Glomerular visceral epithelial cell (primary cell): ENCODE results near the gene TSPAN13.

ENCODE experiments used
- DNase-seq: peaks from one replicate; pipeline ENCODE4 v3.0.0-alpha.2; 2016; ENCODE audit errors: extremely low spot score

The TSPAN13 gene

DNA sequence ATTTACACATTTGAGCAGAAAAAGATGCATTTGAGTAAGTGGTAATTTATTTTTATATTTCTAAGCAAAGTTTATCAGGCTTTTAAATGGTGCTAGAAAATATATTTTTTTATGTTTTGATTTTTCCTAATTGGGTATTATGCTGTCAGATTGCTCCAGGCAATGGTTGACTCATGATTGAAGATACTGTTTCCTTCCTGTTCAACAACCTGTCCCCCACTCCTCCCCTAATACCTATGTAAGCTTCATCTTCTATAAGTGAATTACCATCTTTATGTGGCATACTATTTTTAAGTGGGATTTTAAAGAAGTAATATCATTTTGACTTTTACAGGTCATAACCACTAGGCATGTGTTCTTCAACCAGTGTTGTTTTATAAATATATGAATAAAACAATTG, 21.4 kb downstream of the TSPAN13 start:
- DNase-seq: no peak

DNA sequence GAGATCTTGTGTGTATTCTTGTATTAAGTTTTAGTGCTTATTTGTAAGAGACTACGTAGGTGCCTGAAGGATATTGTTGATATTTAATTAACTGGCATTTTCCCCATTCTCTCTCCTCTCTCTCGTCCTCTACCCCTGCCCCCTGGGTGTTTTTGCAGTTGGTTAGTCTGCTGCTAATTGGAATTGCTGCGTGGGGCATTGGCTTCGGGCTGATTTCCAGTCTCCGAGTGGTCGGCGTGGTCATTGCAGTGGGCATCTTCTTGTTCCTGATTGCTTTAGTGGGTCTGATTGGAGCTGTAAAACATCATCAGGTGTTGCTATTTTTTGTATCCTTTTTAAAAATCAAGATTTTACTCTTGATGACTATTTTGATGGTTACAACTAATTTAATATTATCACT, 22.5 kb downstream of the TSPAN13 start:
- DNase-seq: no peak

DNA sequence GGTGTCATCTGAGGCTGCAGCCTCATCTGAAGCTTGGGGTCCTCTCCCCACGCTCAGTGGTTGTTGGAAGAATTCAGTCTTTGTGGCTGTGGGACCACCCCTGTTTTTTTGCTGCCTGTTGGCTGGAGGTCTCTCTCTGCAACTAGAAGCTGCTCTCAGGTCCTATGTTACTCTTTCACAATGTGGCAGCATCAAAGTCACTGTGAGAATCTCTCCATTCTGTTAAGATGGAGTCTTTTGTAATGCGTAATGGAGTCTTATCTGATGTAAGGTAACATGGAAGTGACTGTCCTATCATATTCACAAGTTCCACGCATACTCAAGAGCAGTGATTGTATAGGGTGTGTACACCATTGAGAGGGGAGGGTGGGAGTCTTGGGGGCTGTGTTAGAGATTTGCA, 24.9 kb downstream of the TSPAN13 start:
- DNase-seq: no peak

DNA sequence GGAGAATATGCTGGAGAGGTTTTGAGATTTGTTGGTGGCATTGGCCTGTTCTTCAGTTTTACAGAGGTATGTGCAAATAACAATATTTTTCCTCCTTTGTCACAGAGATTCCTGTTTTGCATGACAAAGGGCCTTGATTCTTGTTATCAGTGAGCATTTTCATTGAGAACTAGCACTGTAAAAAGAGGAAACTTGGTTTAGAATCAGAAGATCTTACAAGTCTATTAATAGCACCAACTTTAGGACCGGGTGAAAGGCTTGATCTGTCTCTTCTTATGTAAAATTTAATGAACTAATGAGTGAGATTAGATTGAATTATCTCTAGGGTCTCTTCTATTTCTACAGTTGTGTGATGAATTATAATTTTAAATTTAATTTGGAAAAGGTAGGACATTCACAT, 25.5 kb downstream of the TSPAN13 start:
- no peak for DNase-seq

DNA sequence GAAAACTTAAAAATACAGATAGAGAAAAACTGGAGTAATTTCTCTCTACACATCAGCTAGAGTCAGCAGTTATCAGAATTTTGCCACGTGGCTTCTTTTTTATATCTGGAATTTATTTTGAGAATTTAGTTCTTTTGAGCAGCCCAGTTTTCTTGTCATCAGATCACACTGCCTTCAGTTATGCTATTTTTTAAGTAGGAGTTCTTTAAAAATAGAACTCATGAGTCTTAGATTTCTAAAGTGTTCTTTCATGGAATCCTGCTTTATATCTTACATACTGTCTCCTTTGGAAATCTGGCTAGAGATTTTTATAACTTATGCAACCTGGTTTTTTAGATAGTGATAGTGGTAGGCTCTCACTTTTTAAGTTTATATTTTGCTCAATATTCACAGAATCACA, 27.0 kb downstream of the TSPAN13 start:
- DNase-seq: no peak

DNA sequence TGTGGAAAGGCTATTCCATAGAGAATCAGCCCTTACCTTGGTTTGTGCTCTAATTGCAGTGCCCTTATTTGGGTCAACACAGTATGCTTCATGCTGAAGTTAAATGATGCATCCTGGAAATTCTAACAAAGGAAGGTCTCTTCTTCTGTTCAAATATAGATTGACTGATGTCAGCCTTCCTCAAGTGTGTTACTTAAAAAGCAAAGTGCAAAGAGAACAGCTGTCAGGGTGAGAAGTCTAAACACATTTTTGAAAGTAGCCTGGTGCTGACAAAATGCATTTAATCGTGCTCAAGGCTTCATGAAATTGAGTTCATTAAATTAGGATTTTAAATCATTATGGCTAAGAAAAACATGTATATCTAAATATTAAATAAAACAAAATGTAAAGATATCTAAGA, 31.8 kb downstream of the TSPAN13 start:
- DNase-seq: no peak

DNA sequence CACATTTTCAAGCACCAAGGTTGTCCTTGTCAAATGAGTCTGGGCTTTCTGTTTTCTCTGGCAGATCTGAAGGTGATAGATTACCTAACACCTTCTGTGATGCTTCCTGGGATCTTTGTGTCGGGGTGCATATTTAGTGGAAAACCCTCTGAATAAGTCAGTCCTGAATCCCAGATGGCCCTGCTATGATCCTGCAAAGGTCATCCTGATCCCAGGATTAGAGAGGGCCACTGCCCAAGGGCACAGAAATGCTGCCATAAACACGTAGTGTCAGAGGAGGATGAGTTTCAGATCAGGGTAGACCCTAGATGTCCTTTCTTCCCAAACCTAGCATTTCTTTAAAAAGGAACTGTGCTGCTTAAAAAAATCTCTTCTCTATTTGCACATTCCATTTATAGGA, 32.3 kb downstream of the TSPAN13 start:
- DNase-seq: no peak

DNA sequence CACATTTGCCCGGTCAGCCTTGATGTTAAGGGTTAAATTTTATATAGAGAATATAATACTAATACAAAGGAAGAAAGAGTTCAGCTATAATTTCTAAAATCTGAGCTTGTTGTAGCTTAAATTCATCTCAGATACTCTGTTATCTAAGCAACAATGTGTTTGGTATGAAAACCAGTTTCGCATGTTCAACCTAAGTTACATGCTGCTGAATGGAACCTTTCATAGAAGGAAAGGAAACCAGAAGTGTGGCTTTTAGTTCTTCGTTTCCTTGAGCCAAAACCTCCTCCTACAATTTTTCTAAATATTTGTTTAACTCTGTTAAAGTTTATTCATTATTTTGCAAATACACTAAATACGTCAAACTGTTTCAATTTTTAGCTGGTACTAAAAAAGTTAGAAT, 32.7 kb downstream of the TSPAN13 start:
- no peak for DNase-seq

DNA sequence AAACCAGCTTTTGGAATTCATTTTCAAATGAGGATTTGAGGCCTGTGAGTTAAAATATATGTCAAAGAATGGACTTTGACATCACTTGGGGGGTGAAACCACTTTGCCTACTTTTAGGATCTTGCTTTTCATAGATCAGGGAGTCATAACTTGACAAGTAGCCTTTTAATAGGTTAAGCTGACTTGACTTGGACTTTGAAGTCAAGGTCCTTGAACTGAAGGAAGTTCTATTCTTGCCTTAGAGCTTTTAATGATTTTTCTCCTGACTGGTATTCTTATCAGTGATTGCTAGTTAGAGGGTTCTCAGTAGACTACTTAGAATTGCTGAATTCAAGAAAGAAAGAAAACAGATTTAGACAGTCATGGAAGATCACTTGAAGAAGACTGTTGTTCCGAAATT, 33.6 kb downstream of the TSPAN13 start:
- DNase-seq: no peak

DNA sequence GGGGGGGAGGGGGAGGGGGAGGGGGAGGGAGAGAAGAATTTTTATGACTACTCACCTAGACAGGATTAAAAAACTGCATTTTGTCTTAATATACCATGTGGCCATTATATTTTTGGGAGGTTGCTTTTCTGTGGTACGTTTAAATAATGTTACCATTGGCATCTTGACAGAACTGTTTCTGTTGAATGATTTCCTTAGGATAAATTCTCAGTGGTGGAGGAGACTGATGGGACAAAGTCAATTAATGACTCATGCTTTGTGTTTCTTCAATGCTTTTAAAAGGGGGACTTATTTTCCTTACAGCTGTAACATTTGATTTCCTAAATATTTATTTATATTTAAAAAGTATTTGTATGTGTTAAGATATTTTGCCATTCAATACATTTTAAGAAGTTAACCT, 37.5 kb downstream of the TSPAN13 start:
- DNase-seq: no peak

DNA sequence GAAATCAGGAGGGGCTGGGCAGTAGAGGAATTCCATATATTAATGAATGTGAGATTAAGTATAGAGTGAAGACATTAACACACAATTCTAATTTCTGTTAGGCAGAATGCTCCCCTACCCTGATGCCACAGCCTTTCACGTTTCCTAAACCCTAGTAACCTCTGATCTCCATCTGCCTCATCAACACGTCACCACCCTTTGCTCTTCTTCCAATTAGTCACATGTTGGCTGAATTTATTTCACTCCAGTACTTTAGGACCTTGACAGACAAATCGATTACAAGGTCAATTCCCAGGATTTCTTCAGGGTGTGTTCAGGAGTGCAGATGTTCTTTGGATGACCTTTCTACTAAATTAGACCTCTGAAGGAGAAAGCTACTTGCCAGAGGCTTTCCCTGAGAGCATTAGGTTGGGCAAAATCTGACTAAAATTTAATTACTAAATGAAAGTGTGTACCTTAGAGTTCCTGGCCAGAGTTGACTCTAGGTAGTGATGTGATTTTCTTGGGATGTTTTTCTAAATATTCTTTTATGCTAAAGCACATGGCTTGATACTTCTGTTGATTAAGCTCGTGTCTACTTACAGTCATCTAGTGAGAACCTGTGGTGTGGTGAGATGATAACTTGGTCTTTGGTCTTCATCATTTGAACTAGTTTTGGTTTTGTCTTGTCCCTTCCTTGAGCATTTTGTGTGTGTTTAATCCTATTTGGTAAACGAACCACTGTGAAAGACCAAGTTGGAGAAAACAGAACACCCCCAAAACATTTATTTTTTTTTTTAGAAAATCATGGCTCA, 38.5 kb downstream of the TSPAN13 start:
- no peak for DNase-seq

DNA sequence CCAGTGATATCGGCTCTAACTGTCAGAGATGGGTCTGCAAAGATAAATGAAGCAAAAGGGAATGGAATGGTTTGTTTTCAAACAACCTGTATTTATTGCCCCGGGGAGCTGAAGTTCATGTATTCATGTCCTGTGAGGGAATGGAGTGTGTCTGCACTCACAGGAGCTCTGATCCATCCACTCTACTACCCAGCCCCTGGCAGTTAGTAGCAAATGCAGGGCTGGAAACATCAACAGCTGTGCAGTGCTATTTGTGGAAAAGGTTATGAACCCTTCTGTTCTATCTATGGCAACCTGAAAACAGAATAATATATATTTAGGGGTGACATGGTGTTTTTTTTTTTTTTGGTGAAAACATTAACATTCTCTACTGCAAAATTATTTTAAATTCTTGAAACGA, 41.4 kb downstream of the TSPAN13 start:
- DNase-seq: no peak

DNA sequence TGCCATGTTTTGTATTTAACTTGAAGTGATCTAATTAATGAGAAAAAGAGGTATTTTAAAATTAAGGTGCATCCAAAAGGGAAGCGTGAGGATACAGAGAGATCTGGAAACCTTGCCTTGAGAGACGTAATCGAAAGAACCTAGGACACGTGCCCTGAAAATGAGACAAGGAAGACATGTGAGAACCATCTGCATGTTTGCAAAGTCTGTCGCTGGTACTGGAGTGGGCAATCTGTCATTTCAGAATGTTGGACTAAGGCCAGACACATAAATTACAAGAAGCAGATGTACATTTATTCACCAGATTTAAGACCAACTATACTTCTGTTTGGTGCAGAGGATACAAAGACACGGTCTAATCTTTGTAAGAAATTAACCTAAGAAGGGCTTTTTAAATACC, 42.1 kb downstream of the TSPAN13 start:
- no peak for DNase-seq

DNA sequence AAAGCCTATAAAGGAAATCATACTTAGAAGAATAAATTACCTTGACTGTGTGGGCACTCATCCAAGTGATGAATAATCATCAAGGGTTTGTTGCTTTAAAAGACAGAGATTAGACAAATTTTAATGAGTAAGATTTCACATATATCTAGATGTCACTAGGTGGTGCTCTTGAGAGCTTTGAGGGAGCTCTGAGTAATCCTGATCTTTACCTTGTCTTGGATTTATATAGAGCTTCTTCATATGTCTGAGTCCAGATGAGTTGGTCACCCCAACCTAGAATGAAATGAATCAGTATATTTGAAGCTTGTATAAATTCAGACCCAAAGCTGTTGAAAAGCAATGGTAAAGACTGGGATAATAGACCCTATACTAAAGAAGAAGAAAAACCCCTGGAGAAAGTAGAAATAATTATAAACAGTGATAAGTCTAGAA, 47.6 kb downstream of the TSPAN13 start:
- DNase-seq: peak; percentile 60

DNA sequence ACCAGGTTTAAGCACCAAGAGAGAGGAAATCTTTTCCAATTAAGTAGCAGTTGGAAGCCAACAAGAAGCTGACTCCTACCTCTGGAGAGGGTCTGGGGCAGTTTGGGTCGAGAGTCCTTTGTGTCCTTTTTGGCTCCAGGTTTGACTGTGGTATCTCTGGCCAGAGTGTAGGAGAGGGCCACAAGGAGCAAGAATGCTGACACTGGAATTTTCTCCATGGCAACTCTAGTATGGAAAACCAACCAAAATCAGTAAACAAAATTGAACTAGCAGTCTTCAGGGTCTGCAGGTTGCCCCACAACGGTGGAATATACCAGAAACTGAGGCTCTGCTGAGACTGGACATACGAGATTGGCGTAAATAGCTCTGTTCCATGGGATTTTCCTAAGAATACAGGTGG, 48.0 kb downstream of the TSPAN13 start:
- no peak for DNase-seq

DNA sequence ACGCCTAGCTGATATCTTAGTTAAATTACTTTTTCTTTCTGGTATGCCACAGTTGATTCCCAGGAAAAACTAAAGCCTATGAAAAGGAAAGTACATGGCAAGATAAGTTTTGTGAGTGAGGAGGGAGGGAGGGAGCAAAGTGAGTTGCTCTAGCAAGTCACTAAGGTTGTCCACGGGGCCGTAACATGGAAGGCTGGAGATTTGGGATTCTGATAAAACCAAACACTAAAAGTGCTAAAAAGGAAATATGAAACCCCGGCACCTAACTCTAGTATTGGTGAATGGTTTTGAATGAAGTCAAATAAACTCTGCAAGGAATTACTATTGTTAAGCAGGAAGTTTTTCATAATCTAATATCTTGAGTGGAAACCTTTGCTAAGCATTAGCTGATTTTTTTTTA, 49.6 kb downstream of the TSPAN13 start:
- no peak for DNase-seq

DNA sequence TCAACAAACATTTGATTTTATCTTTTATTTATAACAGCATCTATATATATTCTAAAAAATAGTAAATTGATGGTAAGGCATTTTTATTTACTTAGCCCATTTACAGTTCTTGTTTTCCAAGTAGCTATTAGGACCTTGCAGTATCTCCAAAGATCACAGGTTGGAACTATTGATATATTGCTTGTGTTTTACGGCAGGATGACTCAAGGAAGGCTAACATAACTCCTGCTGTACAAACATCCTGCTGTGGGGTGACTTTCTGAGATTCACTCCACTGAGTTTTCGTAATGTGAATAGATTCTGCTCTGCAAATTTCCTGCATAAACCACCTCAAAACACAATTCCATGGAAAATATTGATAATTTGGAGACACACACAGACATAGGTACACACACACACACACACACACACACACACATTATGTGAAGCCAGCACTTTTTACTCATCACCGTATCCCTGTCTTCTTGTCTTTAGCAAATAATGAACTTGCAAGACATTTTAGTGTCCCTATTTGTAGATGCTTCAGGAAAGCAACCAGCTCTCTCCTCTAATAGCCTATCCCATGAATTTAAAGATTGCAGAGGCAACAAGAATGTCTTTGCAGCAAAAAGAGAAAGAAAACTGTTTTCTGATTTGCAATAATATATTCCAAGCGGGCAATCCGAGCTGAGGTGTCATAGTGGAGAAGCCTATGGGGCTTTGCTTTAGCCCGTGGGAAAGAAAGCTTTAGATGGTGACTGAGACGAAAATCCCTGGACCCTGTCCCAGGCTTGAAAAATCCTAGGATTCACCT, 50.5 kb downstream of the TSPAN13 start:
- DNase-seq: no peak

DNA sequence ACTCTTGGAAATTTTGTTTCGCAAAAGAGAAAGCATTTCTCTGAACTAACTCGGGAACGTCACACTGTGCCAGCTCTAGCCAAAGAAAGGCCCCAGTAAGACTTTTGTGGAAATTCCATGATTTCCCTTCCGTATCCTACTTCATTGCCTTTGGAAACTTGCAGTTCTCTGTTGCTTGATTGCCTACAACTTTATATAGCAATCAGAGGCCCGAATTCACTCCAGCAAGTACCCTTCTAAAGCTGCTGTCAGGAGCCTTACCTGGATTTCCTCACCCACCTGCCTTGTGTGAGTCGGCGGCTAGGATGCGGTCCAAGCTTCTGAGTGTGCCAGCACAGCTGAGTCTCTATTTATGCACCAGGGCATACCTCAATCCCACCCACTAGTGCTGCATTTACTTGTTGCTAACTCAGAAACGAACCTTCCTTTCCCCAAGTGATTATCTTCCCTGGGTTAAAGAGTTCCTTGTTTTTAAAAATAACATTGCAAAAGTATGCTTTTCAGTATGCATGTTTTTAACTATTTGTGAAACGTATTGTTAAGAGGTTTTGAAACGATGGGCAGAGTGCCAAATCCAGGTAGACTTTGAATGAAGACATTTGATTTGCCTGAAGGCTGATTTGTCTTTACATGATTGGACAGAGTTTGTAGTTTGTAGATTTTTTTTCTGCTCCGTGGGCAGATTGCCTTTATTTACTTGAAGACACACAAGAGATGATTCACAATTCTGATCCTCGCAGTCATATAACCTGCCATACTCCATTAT, 51.3 kb downstream of the TSPAN13 start, which contains the start of gene AGR2:
Gene AGR2, minus strand, starts transcription at position 326 of the 766 bp plus-strand sequence. CDS start 3,203 bp downstream, outside the sequence.
- DNase-seq: no peak

DNA sequence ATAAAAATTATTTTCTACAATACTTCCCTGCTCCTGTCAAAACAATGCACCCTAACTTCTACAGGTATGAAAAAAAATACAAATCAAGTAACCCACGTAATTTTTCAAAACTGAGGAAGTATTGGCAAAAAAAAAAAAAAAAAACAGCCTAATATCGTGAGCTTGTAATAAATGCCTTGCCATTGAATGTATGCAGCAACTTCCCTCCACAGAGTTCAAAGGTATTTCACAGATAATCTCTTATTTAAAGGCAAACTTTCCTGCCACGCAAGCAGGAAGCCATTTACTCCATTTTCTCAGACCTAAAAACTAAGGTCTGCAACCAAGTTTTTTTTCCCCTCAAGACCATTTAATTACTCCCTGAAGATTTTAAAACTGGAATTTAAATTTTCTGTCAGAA, 51.9 kb downstream of the TSPAN13 start:
- DNase-seq: no peak

DNA sequence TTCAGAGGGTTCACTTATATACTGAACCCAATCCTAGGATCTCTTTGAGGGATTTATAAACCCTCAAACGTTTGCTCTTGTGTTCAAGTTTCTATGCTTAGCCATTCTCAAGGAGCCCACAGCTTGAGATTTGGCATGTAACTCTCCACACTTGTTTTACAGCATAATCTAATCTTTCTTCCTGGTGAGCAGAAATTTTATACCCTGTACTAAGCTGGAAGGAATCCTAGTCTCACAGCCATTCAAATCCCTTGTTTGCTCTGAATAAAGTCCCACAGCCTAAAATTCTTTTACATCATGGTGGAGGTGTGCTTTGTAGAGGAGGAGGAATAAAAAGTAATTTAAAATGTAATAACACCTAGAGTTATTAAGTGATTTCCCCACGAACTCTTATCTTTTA, 56.6 kb downstream of the TSPAN13 start:
- DNase-seq: no peak

DNA sequence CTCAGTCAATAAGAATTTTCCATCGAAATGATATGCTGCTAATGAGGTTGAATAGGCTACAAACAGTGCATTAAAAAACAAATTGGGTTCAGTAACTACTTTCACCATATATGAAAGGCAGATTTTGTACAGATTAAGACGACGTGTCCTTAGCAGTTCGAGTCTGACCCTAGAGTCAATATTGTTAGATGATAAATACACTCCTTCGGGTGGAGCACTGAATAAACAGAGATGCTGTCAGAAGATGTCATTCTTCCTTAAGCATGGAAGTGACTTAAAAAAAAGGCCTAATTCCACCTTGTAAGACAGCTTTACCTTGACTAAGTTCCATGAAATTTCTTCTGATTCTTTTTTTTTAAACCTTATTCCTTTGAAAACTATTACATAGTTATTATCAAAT, 57.0 kb downstream of the TSPAN13 start:
- no peak for DNase-seq

DNA sequence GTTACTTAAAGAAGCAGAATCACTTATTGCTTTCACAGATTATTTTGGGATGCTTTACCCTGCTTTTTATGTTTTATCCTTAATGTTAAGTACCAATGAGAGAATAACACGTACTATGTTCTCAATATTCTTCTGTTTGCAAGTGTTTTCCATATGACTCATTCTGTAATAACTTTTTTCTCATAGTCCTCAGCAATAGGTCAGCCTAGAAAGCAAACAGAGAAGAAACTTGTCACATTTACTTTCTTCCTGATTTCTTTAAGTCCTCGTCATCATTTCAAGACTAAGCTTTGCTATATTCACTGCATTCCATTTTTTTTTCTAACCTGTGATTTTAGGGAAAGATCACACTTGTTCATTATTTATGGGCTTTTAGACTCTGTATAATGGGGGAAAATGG, 58.0 kb downstream of the TSPAN13 start:
- DNase-seq: no peak
